GM21717 (cell line): Measurements from ENCODE around the gene TNFAIP1.

Experiments
- ATAC-seq: cut with Tn5 transposase; IDR thresholded peaks from one replicate; pipeline ENCODE4 v1.9.1; 2021; ENCODE audit warnings: mild to moderate bottlenecking, moderate library complexity; ENCODE audit not compliant: unreplicated experiment

TNFAIP1 gene

DNA sequence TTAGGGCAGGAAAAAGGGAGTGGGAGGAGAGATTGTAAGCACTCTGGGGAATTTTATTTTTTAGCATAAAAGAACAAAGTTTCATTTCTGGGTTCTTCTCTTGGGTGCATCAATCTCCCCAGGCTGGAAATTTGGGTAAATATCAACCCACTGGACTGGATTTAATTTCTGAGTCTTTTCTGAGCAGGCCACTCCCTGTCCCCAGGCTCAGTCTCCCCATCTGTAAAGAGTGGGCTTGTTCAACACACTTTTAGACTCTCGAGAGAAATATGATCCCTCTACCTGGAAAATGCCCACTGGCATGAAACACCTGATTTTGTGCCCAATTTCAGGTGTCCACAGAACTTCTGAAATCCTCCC lies 35.2 kb downstream of the TNFAIP1 start:
- ATAC-seq: no peak

GRCh38 chr17:28371245-28372202 lies 36.0 kb downstream of the TNFAIP1 start, which contains the start of gene SARM1:
TSS of gene SARM1 (plus strand) at chr17:28371694. CDS start at chr17:28372033, 339 bp downstream.
- ATAC-seq: peak; percentile 68

DNA sequence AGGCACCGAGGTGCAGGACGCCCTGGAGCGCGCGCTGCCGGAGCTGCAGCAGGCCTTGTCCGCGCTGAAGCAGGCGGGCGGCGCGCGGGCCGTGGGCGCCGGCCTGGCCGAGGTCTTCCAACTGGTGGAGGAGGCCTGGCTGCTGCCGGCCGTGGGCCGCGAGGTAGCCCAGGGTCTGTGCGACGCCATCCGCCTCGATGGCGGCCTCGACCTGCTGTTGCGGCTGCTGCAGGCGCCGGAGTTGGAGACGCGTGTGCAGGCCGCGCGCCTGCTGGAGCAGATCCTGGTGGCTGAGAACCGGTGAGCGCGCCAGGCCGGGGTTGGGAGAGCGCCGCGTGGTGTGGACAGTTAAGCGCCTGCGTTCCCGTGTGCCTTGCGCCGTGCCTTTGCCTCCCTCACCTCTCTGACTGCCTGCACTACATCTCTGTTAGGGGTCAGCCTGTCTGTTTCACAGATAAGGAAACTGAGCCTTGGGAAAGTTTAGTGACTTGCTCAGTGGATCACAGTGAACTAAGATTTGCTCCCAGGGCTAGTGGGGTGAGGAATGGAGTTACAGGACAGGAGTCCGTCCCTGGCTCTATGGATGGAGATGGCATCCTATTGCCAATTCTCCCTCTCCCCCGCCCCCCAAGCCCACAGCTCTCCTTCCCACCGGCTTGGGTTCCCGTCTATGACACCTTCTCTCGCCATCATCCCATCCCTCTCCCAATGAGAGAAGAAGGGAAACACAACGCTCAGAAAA lies 36.8 kb downstream of the TNFAIP1 start:
- ATAC-seq: peak; percentile 12

GRCh38 chr17:28372945-28373274 lies 37.3 kb downstream of the TNFAIP1 start:
- ATAC-seq: no peak

DNA sequence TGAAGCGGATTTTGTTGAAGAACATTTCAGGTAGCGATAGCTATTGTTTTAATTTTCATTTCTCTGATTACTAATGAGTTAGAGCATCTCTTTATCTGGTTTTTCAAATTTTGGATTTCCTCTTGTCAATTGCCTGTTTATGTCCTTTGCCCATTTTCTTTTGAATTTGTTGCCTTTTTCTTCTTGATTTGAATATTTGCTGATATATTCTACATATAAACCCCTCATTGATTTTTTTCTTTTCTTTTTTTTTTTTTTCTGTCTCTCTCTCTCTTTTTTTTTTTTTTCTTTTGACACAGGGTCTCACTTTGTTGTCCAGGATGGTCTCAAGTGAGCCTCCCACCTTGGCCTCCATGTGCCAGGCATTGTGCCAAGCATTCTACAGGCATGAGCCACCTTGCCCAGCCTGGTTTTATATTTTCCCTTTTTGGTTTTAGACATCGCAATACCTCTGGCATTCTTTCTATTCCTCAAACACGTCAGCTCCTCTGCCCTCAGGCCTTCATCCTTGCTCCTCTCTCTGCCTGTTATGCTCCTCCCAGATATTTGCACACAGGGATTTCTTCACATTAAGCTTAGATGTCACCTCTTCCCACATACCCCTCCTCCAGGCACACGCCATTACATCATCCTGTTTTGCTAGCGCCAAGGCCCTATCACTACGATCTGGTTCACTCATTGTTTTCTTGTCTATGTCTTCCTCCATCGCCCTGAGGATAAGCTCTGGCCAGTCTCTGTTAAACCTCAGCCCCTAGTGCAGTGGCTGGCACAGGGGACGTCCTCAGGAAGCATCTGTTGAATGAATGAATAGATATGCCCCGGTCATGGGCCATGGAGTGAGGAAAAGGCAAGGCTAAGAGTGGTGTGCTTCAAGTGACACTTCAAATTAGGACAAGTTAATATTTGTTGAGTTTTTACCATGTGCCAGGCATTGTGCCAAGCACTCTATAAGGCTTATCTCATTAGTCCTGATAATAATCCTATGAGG lies 44.5 kb downstream of the TNFAIP1 start:
- ATAC-seq: no peak

DNA sequence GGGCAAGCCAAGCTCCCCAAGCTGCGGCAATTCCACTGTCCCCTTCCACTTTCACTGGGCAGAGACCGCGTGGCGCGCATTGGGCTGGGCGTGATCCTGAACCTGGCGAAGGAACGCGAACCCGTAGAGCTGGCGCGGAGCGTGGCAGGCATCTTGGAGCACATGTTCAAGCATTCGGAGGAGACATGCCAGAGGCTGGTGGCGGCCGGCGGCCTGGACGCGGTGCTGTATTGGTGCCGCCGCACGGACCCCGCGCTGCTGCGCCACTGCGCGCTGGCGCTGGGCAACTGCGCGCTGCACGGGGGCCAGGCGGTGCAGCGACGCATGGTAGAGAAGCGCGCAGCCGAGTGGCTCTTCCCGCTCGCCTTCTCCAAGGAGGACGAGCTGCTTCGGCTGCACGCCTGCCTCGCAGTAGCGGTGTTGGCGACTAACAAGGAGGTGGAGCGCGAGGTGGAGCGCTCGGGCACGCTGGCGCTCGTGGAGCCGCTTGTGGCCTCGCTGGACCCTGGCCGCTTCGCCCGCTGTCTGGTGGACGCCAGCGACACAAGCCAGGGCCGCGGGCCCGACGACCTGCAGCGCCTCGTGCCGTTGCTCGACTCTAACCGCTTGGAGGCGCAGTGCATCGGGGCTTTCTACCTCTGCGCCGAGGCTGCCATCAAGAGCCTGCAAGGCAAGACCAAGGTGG lies 45.7 kb downstream of the TNFAIP1 start:
- no peak for ATAC-seq

DNA sequence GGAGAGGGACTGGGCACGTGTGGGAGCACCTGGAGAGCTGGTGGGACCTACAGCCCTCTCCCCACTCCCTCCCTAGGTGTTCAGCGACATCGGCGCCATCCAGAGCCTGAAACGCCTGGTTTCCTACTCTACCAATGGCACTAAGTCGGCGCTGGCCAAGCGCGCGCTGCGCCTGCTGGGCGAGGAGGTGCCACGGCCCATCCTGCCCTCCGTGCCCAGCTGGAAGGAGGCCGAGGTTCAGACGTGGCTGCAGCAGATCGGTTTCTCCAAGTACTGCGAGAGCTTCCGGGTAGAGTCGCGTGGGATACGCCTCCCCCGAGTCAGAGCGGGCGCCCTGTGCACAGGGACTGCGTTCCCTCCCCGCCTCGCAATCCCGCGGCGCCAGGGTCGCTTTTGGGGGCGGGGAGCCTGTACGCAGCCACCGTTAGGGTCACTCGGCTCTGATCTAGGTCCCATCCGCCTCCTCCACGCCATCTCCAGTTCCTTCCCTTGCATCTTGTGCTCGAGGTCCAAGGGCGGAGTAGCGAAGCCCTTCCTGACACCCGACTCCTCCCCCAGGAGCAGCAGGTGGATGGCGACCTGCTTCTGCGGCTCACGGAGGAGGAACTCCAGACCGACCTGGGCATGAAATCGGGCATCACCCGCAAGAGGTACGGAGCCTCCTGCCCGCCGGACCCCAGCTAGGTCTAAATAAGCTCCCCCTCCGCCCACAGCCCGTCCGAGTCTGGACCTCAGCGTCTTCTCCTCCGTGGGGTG lies 48.9 kb downstream of the TNFAIP1 start:
- ATAC-seq: no peak

GRCh38 chr17:28385037-28385400 lies 49.5 kb downstream of the TNFAIP1 start:
- ATAC-seq: no peak

GRCh38 chr17:28385406-28385805 lies 49.8 kb downstream of the TNFAIP1 start:
- ATAC-seq: no peak

GRCh38 chr17:28386391-28386790 lies 50.8 kb downstream of the TNFAIP1 start:
- no peak for ATAC-seq

GRCh38 chr17:28388106-28388505 lies 52.5 kb downstream of the TNFAIP1 start:
- no peak for ATAC-seq

DNA sequence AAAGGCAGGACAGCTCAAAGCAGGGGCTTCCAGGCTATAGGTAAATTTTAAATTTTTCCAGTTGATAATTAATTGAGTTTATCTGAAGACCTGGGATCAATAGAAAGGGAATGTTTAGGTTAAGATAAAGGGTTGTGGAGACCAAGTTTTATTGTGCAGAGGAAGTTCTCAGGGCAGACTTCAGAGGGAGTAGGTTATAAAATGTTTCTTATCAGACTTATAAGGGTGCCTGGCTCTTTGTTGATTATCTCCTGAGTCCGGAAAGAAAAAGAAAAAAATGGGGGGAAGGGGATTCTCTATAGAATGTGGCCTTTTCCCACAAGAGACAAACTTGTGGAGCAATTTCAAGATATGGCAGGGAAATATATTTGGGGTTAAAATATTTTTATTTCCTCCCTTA lies 54.6 kb downstream of the TNFAIP1 start:
- ATAC-seq: no peak

DNA sequence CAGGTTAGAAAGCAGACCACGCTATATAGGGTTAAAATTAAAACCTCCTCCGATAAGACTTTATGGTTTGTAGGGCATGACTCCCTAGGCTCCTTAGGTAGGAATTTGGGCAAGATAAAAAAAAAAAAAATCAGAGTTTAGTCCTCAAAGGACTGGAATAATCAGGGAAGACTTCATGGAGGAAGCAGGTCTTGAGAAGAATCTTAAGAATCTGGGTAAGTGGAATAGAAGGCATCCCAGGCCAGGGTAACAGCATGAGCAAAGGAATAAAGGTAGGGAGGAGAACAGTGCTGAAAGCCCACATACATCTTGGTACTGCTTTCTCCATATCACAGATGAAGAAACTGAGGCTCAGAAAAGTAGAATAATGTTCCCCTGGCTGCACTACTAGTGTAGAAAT lies 55.0 kb downstream of the TNFAIP1 start:
- no peak for ATAC-seq

DNA sequence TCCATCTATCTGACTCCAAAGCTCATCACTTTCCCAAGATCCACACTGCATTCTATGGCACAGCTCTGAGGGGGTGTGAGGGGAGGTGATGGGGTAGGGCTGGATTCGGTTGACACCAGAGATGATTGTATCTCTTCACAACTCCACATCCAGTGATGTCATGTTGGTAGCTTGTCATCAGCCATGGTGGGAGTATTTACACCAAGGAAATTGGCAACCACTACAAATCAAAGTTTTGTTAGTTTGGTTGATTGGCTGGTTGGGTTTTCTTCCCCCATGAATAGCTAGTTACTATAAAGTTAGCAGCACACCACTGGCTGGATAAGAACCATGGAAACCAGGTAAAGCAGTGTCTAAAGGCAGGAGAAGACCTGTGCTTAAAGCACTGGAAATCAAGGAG lies 55.4 kb downstream of the TNFAIP1 start:
- ATAC-seq: no peak

DNA sequence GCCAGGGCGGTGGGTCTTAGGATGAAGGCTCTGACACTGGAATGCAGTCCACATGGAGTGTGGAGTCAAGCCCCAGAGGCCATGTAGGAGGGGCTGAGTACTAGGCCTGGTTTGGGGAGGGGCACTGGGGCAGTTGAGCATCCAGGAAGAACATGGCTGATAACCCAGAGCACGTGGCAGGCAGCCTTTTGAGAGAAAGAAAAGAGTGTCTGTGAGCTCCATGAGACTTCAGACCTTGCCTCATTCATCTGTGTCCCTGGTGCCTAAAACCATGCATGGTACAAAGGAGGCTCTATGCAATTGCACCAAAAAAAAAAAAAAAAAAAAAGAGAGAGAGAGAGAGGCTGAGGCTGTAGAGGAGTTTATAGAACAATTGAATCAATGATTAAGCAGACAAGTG lies 55.8 kb downstream of the TNFAIP1 start:
- no peak for ATAC-seq

GRCh38 chr17:28392491-28392890 lies 56.9 kb downstream of the TNFAIP1 start:
- no peak for ATAC-seq

DNA sequence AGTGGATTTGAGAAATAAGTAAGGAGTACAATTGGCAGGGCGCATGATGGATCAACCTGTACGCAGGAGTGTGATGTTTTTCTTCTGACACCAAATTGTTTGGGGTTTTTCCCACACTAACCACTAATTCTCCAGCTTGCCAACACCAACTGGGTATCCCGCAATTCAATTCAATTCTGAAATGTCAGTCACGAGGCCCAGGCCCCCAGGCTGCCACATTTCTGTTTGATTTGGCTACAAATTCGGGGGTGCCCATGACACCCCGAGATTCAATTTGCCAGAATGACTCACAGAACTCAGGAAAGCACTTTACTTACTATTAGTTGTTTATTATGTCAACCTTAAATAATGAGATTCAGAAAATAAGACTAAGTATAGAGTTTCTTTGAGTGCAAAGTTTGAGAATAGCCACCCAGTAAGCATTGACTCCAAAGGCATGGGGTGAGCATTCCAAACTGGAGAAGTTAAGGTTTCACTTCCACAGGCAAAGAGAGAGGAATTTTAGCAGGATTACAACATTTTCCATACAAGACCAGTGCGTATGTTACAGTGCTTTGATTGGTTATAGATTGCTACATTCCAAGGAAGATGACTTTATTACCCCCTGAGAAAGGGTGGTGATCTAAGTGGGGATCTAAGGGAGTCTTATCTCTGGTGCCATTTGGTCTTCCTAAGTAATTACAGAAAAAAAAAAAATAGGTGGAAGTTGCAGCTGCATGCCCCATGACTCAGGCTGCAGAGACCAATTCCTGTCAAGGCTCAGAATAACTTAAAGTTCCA lies 59.0 kb downstream of the TNFAIP1 start:
- no peak for ATAC-seq

DNA sequence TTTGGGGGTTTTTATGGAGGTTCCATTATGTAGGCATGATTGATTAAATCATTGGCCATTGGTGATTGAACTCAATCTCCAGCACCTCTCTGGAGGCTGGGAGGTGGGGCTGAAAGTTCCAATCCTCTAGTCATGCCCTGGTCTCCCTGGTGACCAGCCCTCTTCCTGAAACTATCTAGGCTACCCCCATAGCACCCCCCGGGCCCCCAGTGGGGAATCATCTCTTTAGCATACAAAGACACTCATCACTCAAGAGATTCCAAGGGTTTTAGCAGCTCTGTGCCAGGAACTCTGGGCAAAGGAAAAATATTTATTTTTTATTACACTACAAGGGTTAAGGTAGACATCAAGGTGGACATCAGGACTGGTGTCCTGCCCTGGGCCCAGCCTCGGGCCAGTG lies 59.9 kb downstream of the TNFAIP1 start:
- no peak for ATAC-seq

DNA sequence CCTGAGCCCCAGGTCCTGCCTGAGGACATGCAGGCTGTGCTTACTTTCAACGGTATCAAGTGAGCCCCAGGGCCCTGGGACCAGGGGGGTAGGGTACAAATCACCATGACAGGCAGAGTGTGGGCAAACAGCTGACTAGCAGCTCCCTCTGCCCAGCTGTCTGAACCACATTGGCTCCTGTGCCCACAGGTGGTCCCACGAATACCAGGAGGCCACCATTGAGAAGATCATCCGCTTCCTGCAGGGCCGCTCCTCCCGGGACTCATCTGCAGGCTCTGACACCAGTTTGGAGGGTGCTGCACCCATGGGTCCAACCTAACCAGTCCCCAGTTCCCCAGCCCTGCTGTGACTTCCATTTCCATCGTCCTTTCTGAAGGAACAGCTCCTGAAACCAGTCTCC lies 60.4 kb downstream of the TNFAIP1 start:
- no peak for ATAC-seq
